RPMI7951 (cell line): ENCODE data around the gene FBP2. TPM values are rescaled to one million over a fixed set of nuclear protein-coding genes. Genes with fewer than 3 reads are reported as not detected.

Experiments
- total RNA-seq: library from RNA; depleted of rRNA; stranded (reverse); fragments of >200 nt; shearing (Covaris generic); gene quantifications from 2 replicates; pipeline ENCODE4 v1.2.3, GENCODE V29; 2014; rRNA removed

FBP2 gene
- total RNA-seq, 1 experiment from 2014 or later: not detected

Other genes starting within 250 kb of the FBP2 start
- 0.29 and 0.36 TPM in 2 replicates for gene PCAT7, start 38.7 kb downstream of the FBP2 start, total RNA-seq
- not detected in 2 replicates for gene FBP1, start 45.7 kb upstream of the FBP2 start, total RNA-seq
- gene AOPEP, start 132.9 kb upstream of the FBP2 start, total RNA-seq: 118 and 119 TPM in 2 replicates